GM23338 (cell line): ENCODE data around the gene RNU7-1.

Source experiments
- CREB1 ChIP-seq: fragments of 250-450 bp; sonication (Bioruptor Pico); IDR thresholded peaks from 2 replicates; pipeline ENCODE4 v1.5.0; 2020; ENCODE audit warnings: low read depth, mild to moderate bottlenecking, moderate library complexity
- EZH2 ChIP-seq: fragments of 200-600 bp; sonication (generic); IDR thresholded peaks from one replicate; pipeline ENCODE4 v1.8.0; 2017; ENCODE audit warnings: antibody characterized with exemption, mild to moderate bottlenecking, low read depth; ENCODE audit not compliant: unreplicated experiment
- EZH2phosphoT487 ChIP-seq: fragments of 200-600 bp; sonication (generic); IDR thresholded peaks from one replicate; pipeline ENCODE4 v1.8.1; 2018; ENCODE audit warnings: antibody characterized with exemption; ENCODE audit not compliant: unreplicated experiment
- NANOG ChIP-seq: IDR thresholded peaks from 2 replicates; pipeline ENCODE4 v1.6.1; 2016; ENCODE audit warnings: antibody characterized with exemption, borderline replicate concordance
- POLR2AphosphoS5 ChIP-seq: IDR thresholded peaks from 2 replicates; pipeline ENCODE4 v1.6.1; 2016; ENCODE audit warnings: antibody characterized with exemption, low read depth
- ZNF114 ChIP-seq: fragments of 250-450 bp; sonication (Bioruptor Pico); IDR thresholded peaks from 2 replicates; pipeline ENCODE4 v1.5.0; 2020; ENCODE audit warnings: mild to moderate bottlenecking, moderate library complexity
- ZNF331 ChIP-seq: fragments of 250-450 bp; sonication (Bioruptor Pico); IDR thresholded peaks from 2 replicates; pipeline ENCODE4 v1.5.0; 2020; ENCODE audit warnings: low read depth, mild to moderate bottlenecking, moderate library complexity
- TF ChIP-seq, protein P1 (sequence below), 2 experiments: fragments of 200-600 bp in 1 of 2; sonication (generic) in 1 of 2; conservative IDR thresholded peaks; 2 replicates each; pipeline versions ENCODE4 v1.5.1 to v1.6.1; 2016 to 2017; ENCODE audit warnings: antibody characterized with exemption in 2 of 2, low read depth in 2 of 2, mild to moderate bottlenecking in 2 of 2, moderate library complexity in 1 of 2
- TF ChIP-seq, protein P2 (sequence below): IDR thresholded peaks from one replicate; pipeline ENCODE4 v1.6.1; 2018; ENCODE audit warnings: antibody characterized with exemption; ENCODE audit not compliant: unreplicated experiment
- TF ChIP-seq, protein P3 (sequence below): fragments of 250-450 bp; sonication (Bioruptor Pico); IDR thresholded peaks from 2 replicates; pipeline ENCODE4 v1.5.0; 2020; ENCODE audit warnings: mild to moderate bottlenecking, moderate library complexity
- TF ChIP-seq, protein P4 (sequence below): IDR thresholded peaks from 2 replicates; pipeline ENCODE4 v1.6.1; 2016; ENCODE audit warnings: antibody characterized with exemption

DNA sequence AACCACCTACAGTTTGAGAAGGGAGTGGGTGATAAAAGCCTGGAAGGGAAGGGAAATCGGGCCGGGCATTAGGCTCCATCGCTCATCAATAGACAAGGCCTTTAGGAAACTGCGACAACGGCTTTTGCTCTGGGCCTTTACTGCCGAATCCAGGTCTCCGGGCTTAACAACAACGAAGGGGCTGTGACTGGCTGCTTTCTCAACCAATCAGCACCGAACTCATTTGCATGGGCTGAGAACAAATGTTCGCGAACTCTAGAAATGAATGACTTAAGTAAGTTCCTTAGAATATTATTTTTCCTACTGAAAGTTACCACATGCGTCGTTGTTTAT lies 261 bp upstream of the RNU7-1 start:
- TF ChIP-seq EZH2: no peak
- TF ChIP-seq, protein P1, sequence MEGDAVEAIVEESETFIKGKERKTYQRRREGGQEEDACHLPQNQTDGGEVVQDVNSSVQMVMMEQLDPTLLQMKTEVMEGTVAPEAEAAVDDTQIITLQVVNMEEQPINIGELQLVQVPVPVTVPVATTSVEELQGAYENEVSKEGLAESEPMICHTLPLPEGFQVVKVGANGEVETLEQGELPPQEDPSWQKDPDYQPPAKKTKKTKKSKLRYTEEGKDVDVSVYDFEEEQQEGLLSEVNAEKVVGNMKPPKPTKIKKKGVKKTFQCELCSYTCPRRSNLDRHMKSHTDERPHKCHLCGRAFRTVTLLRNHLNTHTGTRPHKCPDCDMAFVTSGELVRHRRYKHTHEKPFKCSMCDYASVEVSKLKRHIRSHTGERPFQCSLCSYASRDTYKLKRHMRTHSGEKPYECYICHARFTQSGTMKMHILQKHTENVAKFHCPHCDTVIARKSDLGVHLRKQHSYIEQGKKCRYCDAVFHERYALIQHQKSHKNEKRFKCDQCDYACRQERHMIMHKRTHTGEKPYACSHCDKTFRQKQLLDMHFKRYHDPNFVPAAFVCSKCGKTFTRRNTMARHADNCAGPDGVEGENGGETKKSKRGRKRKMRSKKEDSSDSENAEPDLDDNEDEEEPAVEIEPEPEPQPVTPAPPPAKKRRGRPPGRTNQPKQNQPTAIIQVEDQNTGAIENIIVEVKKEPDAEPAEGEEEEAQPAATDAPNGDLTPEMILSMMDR (conservative IDR thresholded peaks at IDR 0.05; ENCODE audit: low read depth in 2 of 2): no peak
- TF ChIP-seq POLR2AphosphoS5: no peak
- no peak for TF ChIP-seq NANOG
- TF ChIP-seq EZH2phosphoT487: no peak
- TF ChIP-seq CREB1 (CRISPR knock-in tag): no peak
- TF ChIP-seq, protein P2, sequence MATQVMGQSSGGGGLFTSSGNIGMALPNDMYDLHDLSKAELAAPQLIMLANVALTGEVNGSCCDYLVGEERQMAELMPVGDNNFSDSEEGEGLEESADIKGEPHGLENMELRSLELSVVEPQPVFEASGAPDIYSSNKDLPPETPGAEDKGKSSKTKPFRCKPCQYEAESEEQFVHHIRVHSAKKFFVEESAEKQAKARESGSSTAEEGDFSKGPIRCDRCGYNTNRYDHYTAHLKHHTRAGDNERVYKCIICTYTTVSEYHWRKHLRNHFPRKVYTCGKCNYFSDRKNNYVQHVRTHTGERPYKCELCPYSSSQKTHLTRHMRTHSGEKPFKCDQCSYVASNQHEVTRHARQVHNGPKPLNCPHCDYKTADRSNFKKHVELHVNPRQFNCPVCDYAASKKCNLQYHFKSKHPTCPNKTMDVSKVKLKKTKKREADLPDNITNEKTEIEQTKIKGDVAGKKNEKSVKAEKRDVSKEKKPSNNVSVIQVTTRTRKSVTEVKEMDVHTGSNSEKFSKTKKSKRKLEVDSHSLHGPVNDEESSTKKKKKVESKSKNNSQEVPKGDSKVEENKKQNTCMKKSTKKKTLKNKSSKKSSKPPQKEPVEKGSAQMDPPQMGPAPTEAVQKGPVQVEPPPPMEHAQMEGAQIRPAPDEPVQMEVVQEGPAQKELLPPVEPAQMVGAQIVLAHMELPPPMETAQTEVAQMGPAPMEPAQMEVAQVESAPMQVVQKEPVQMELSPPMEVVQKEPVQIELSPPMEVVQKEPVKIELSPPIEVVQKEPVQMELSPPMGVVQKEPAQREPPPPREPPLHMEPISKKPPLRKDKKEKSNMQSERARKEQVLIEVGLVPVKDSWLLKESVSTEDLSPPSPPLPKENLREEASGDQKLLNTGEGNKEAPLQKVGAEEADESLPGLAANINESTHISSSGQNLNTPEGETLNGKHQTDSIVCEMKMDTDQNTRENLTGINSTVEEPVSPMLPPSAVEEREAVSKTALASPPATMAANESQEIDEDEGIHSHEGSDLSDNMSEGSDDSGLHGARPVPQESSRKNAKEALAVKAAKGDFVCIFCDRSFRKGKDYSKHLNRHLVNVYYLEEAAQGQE: no peak
- no peak for TF ChIP-seq ZNF114
- no peak for TF ChIP-seq ZNF331 (CRISPR knock-in tag)
- TF ChIP-seq, protein P3, sequence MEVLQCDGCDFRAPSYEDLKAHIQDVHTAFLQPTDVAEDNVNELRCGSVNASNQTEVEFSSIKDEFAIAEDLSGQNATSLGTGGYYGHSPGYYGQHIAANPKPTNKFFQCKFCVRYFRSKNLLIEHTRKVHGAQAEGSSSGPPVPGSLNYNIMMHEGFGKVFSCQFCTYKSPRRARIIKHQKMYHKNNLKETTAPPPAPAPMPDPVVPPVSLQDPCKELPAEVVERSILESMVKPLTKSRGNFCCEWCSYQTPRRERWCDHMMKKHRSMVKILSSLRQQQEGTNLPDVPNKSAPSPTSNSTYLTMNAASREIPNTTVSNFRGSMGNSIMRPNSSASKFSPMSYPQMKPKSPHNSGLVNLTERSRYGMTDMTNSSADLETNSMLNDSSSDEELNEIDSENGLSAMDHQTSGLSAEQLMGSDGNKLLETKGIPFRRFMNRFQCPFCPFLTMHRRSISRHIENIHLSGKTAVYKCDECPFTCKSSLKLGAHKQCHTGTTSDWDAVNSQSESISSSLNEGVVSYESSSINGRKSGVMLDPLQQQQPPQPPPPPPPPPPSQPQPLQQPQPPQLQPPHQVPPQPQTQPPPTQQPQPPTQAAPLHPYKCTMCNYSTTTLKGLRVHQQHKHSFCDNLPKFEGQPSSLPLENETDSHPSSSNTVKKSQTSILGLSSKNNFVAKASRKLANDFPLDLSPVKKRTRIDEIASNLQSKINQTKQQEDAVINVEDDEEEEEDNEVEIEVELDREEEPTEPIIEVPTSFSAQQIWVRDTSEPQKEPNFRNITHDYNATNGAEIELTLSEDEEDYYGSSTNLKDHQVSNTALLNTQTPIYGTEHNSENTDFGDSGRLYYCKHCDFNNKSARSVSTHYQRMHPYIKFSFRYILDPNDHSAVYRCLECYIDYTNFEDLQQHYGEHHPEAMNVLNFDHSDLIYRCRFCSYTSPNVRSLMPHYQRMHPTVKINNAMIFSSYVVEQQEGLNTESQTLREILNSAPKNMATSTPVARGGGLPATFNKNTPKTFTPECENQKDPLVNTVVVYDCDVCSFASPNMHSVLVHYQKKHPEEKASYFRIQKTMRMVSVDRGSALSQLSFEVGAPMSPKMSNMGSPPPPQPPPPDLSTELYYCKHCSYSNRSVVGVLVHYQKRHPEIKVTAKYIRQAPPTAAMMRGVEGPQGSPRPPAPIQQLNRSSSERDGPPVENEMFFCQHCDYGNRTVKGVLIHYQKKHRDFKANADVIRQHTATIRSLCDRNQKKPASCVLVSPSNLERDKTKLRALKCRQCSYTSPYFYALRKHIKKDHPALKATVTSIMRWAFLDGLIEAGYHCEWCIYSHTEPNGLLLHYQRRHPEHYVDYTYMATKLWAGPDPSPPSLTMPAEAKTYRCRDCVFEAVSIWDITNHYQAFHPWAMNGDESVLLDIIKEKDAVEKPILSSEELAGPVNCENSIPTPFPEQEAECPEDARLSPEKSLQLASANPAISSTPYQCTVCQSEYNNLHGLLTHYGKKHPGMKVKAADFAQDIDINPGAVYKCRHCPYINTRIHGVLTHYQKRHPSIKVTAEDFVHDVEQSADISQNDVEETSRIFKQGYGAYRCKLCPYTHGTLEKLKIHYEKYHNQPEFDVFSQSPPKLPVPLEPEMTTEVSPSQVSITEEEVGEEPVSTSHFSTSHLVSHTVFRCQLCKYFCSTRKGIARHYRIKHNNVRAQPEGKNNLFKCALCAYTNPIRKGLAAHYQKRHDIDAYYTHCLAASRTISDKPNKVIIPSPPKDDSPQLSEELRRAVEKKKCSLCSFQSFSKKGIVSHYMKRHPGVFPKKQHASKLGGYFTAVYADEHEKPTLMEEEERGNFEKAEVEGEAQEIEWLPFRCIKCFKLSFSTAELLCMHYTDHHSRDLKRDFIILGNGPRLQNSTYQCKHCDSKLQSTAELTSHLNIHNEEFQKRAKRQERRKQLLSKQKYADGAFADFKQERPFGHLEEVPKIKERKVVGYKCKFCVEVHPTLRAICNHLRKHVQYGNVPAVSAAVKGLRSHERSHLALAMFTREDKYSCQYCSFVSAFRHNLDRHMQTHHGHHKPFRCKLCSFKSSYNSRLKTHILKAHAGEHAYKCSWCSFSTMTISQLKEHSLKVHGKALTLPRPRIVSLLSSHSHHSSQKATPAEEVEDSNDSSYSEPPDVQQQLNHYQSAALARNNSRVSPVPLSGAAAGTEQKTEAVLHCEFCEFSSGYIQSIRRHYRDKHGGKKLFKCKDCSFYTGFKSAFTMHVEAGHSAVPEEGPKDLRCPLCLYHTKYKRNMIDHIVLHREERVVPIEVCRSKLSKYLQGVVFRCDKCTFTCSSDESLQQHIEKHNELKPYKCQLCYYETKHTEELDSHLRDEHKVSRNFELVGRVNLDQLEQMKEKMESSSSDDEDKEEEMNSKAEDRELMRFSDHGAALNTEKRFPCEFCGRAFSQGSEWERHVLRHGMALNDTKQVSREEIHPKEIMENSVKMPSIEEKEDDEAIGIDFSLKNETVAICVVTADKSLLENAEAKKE (CRISPR knock-in tag): no peak
- TF ChIP-seq, protein P4, sequence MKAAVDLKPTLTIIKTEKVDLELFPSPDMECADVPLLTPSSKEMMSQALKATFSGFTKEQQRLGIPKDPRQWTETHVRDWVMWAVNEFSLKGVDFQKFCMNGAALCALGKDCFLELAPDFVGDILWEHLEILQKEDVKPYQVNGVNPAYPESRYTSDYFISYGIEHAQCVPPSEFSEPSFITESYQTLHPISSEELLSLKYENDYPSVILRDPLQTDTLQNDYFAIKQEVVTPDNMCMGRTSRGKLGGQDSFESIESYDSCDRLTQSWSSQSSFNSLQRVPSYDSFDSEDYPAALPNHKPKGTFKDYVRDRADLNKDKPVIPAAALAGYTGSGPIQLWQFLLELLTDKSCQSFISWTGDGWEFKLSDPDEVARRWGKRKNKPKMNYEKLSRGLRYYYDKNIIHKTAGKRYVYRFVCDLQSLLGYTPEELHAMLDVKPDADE: no peak
